Keratinocyte (primary cell): ENCODE results near the gene SYNC. TPM values are rescaled to one million over a fixed set of nuclear protein-coding genes. Genes with fewer than 3 reads are reported as not detected.
"Not testable (repeated sequence)": the region's sequence is repeated elsewhere in the genome, so short reads cannot be mapped to it uniquely, and the experiment has no call there.

ENCODE experiments used
- DNase-seq: peaks from one replicate; pipeline ENCODE4 v3.0.0-alpha.2; 2011; ENCODE audit warnings: low read depth, missing footprints, low spot score
- FAIRE-seq: peaks from 2 replicates; lab custom pipeline; 2011; peaks lifted over from hg19 to GRCh38; lab: Jason Lieb, UNC
- H2AFZ ChIP-seq: 2 replicates; pipeline ENCODE4 v1.6.0; 2012; ENCODE audit warnings: low read length, control low read depth, inconsistent platforms; ENCODE audit not compliant: control insufficient read depth
- H3K27ac ChIP-seq: 2 replicates; pipeline ENCODE4 v1.5.1; 2011; ENCODE audit warnings: low read length; ENCODE audit not compliant: control insufficient read depth, insufficient read depth
- H3K27me3 ChIP-seq: 3 replicates; pipeline ENCODE4 v1.6.0; 2011; ENCODE audit warnings: low read length; ENCODE audit not compliant: control insufficient read depth, insufficient read depth; ENCODE audit errors: extremely low read depth
- H3K36me3 ChIP-seq, 2 experiments: 2 replicates in 1 of 2; 3 replicates in 1 of 2; pipeline ENCODE4 v1.5.1; 2011; ENCODE audit warnings: low read length in 2 of 2, mild to moderate bottlenecking in 1 of 2; ENCODE audit not compliant: control insufficient read depth in 2 of 2, insufficient read depth in 2 of 2; ENCODE audit errors: extremely low read depth in 1 of 2
- H3K4me1 ChIP-seq: 3 replicates; pipeline ENCODE4 v1.5.1; 2011; ENCODE audit warnings: low read length; ENCODE audit not compliant: control insufficient read depth, insufficient read depth; ENCODE audit errors: extremely low read depth
- H3K4me2 ChIP-seq: 3 replicates; pipeline ENCODE4 v1.6.0; 2011; ENCODE audit warnings: low read depth, low read length; ENCODE audit not compliant: control insufficient read depth, insufficient read depth; ENCODE audit errors: extremely low read depth
- H3K4me3 ChIP-seq, 3 experiments: fragments of 200-600 bp in 1 of 3; sonication (generic) in 1 of 3; 2 replicates in 2 of 3; 3 replicates in 1 of 3; pipeline ENCODE4 v1.5.1; 2011 to 2016; ENCODE audit warnings: low read length in 3 of 3, mild to moderate bottlenecking in 3 of 3, control low read depth in 2 of 3, inconsistent platforms in 1 of 3, low read depth in 1 of 3, mixed read lengths in 1 of 3, mixed run types in 1 of 3, moderate library complexity in 1 of 3; ENCODE audit not compliant: control insufficient read depth in 2 of 3, insufficient read depth in 2 of 3; ENCODE audit errors: extremely low read depth in 1 of 3
- H3K79me2 ChIP-seq: 2 replicates; pipeline ENCODE4 v1.6.0; 2012; ENCODE audit warnings: low read length; ENCODE audit not compliant: control insufficient read depth, insufficient read depth
- H3K9ac ChIP-seq: 3 replicates; pipeline ENCODE4 v1.6.0; 2011; ENCODE audit warnings: low read length; ENCODE audit not compliant: control insufficient read depth, insufficient read depth; ENCODE audit errors: extremely low read depth
- H3K9me1 ChIP-seq: 3 replicates; pipeline ENCODE4 v1.6.0; 2011; ENCODE audit warnings: low read length; ENCODE audit not compliant: control insufficient read depth, insufficient read depth; ENCODE audit errors: extremely low read depth
- H3K9me3 ChIP-seq: 2 replicates; pipeline ENCODE4 v1.5.1; 2012; ENCODE audit warnings: low read depth, low read length; ENCODE audit not compliant: control insufficient read depth
- H4K20me1 ChIP-seq: 3 replicates; pipeline ENCODE4 v1.6.0; 2011; ENCODE audit warnings: low read length; ENCODE audit not compliant: control insufficient read depth, insufficient read depth; ENCODE audit errors: extremely low read depth
- EZH2 ChIP-seq: IDR thresholded peaks from one replicate; pipeline ENCODE4 v1.6.1; 2012; ENCODE audit warnings: inconsistent platforms, mild to moderate bottlenecking, low read length, moderate library complexity
- dilution Hi-C: fragments of 300-500 bp; cut with MboI; formaldehyde crosslinking; loops from one replicate; pipeline ENCODE4 v1.7.0; 2020; ENCODE audit warnings: low sequenced_read_pairs; ENCODE audit not compliant: extremely low pct_ligation_motif_present
- polyA plus RNA-seq, 5 experiments: library from polyadenylated mRNA; depleted of rRNA in 3 of 5; stranded (reverse) in 3 of 5; stranded (forward) in 1 of 5; unstranded in 1 of 5; fragments of >200 nt; gene quantifications; 1 replicate in 1 of 5; 2 replicates in 3 of 5; 3 replicates in 1 of 5; pipeline versions ENCODE4 v1.2.1 to v1.2.3, GENCODE V29; 2011 to 2012; ENCODE audit warnings: missing spikeins in 2 of 5, low read depth in 1 of 5, low replicate concordance in 1 of 5
- TF ChIP-seq, protein P1 (sequence below), 3 experiments: IDR thresholded peaks in 1 of 3; conservative IDR thresholded peaks in 1 of 3; optimal IDR thresholded peaks in 1 of 3; 2 replicates in 2 of 3; 3 replicates in 1 of 3; pipeline versions ENCODE3 to v1.5.1; 2011; ENCODE audit warnings: low read length in 3 of 3, mild to moderate bottlenecking in 3 of 3, moderate library complexity in 2 of 3, control low read depth in 1 of 3, inconsistent platforms in 1 of 3; ENCODE audit not compliant: insufficient read depth in 2 of 3; ENCODE audit errors: extremely low read depth in 1 of 3

Gene SYNC
- polyA plus RNA-seq, 1 donor (not counting 4 experiments of a cell fraction or from before 2014, with no cell fraction given) = 11.2 TPM

- no peak overlapping the region for H3K27ac ChIP-seq
- no peaks in the 10 kb centered on the region for H3K9me1 ChIP-seq
- H4K20me1 ChIP-seq = no peaks in the 10 kb centered on the region
- dilution Hi-C loops = no loop called here
- no peak overlapping the region for H3K4me2 ChIP-seq
- no peak overlapping the region for H3K4me3 ChIP-seq
- H3K9ac ChIP-seq = no peak overlapping the region
- peaks cover 22 to 32% of the 10 kb centered on the region in 2 experiments for H3K36me3 ChIP-seq
- no peak for DNase-seq
- TF ChIP-seq EZH2 = no peak
- TF ChIP-seq, protein P1, sequence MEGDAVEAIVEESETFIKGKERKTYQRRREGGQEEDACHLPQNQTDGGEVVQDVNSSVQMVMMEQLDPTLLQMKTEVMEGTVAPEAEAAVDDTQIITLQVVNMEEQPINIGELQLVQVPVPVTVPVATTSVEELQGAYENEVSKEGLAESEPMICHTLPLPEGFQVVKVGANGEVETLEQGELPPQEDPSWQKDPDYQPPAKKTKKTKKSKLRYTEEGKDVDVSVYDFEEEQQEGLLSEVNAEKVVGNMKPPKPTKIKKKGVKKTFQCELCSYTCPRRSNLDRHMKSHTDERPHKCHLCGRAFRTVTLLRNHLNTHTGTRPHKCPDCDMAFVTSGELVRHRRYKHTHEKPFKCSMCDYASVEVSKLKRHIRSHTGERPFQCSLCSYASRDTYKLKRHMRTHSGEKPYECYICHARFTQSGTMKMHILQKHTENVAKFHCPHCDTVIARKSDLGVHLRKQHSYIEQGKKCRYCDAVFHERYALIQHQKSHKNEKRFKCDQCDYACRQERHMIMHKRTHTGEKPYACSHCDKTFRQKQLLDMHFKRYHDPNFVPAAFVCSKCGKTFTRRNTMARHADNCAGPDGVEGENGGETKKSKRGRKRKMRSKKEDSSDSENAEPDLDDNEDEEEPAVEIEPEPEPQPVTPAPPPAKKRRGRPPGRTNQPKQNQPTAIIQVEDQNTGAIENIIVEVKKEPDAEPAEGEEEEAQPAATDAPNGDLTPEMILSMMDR (optimal IDR thresholded peaks at IDR 0.05 in 1 of 3, IDR thresholded peaks at IDR 0.05 in 1 of 3, conservative IDR thresholded peaks at IDR 0.05 in 1 of 3; ENCODE audit: extremely low read depth in 1 of 3, insufficient read depth in 2 of 3, low read length in 3 of 3) = no peak
- H2AFZ ChIP-seq = no peak overlapping the region
- no peak for FAIRE-seq
- H3K27me3 ChIP-seq = no peaks in the 10 kb centered on the region
- no peaks in the 10 kb centered on the region for H3K9me3 ChIP-seq
- H3K79me2 ChIP-seq = no peaks in the 10 kb centered on the region
- no peaks in the 10 kb centered on the region for H3K4me1 ChIP-seq
Measured at GRCh38 chr1:32681509-32681908, 21.1 kb downstream of the SYNC start.

GRCh38 chr1:32680642-32681041 is 21.9 kb downstream of the SYNC start:
- Histone ChIP-seq H3K9me3 (no peaks in the 10 kb centered on the region), H3K4me2 (no peak overlapping the region), H3K79me2 (no peaks in the 10 kb centered on the region), H4K20me1 (no peaks in the 10 kb centered on the region), H3K36me3 (peaks cover 20 to 31% of the 10 kb centered on the region in 2 experiments), H3K4me3 (no peak overlapping the region), H3K9ac (no peak overlapping the region), H3K9me1 (no peaks in the 10 kb centered on the region), H3K27ac (no peak overlapping the region), H3K4me1 (no peaks in the 10 kb centered on the region), H2AFZ (no peak overlapping the region), H3K27me3 (no peaks in the 10 kb centered on the region)
- DNase-seq (no peak), FAIRE-seq (no peak)
- TF ChIP-seq, protein P1 (optimal IDR thresholded peaks at IDR 0.05 in 1 of 3, IDR thresholded peaks at IDR 0.05 in 1 of 3, conservative IDR thresholded peaks at IDR 0.05 in 1 of 3; ENCODE audit: extremely low read depth in 1 of 3, insufficient read depth in 2 of 3, low read length in 3 of 3) = no peak
- TF ChIP-seq EZH2 = no peak
- dilution Hi-C loops = no loop called here

DNA sequence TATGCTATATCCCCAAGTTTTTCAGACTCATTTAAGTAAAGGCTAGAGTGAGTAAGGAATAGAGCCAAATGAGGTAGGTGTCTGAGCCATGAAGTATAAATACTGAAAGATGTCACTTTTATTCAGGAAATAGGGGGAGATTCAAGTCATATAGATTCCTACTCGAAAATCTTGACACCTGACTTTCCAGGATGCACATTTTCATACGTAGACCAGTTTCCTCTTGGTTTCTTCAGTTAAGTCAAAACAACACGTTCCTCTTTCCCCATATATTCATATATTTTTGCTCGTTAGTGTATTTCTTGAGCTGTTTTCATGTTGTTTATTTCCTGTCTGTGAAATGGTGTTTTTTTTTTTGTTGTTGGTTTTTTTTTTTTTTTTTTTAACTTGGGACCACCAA is 22.6 kb downstream of the SYNC start:
- not testable (repeated sequence) for FAIRE-seq

More for the DNA sequence above, 22.6 kb downstream of the SYNC start:
- H2AFZ ChIP-seq, H4K20me1 ChIP-seq, H3K27me3 ChIP-seq, H3K9ac ChIP-seq, H3K9me3 ChIP-seq, H3K27ac ChIP-seq, H3K4me1 ChIP-seq, H3K4me2 ChIP-seq, H3K9me1 ChIP-seq, dilution Hi-C loops, H3K79me2 ChIP-seq, H3K4me3 ChIP-seq, DNase-seq: not testable (repeated sequence)
- H3K36me3 ChIP-seq = peaks cover 16 to 27% of the 10 kb centered on the region in 2 experiments
